Neural cell (in vitro differentiated cells): ENCODE results near the gene CCDC88C. TPM values are rescaled to one million over a fixed set of nuclear protein-coding genes. Genes with fewer than 3 reads are reported as not detected.

Source experiments
- H2AFZ ChIP-seq: fragments of 200-600, 300-800 bp; sonication (generic), shearing (Covaris generic); 2 replicates; pipeline ENCODE4 v1.6.0; 2014; ENCODE audit warnings: low read depth, mild to moderate bottlenecking, antibody characterized with exemption, low read length, moderate library complexity
- H3F3A ChIP-seq: fragments of 200-600 bp; shearing (Covaris generic); 2 replicates; pipeline ENCODE4 v1.6.1; 2016; ENCODE audit warnings: mild to moderate bottlenecking, moderate library complexity, mixed read lengths, antibody characterized with exemption, low read length; ENCODE audit not compliant: insufficient read depth, poor library complexity, severe bottlenecking
- H3K27ac ChIP-seq: fragments of 200-600, 300-800 bp; sonication (generic), shearing (Covaris generic); 2 replicates; pipeline ENCODE4 v1.5.1; 2014; ENCODE audit warnings: mild to moderate bottlenecking, low read length, moderate library complexity
- H3K27me3 ChIP-seq: fragments of 300-800, 200-600 bp; sonication (generic), shearing (Covaris generic); 2 replicates; pipeline ENCODE4 v1.6.0; 2014; ENCODE audit warnings: mild to moderate bottlenecking, low read depth, low read length, moderate library complexity; ENCODE audit not compliant: insufficient read depth
- H3K36me3 ChIP-seq: fragments of 300-800, 200-600 bp; sonication (generic), shearing (Covaris generic); 2 replicates; pipeline ENCODE4 v1.5.1; 2014; ENCODE audit warnings: mild to moderate bottlenecking, antibody characterized with exemption, low read length, moderate library complexity; ENCODE audit not compliant: insufficient read depth
- H3K4me2 ChIP-seq: fragments of 300-800, 200-600 bp; sonication (generic), shearing (Covaris generic); 2 replicates; pipeline ENCODE4 v1.6.0; 2014; ENCODE audit warnings: mild to moderate bottlenecking, low read length
- H3K4me3 ChIP-seq: fragments of 300-800, 200-600 bp; sonication (generic), shearing (Covaris generic); 2 replicates; pipeline ENCODE4 v1.5.1; 2014; ENCODE audit warnings: mild to moderate bottlenecking, low read length, moderate library complexity
- H3K79me2 ChIP-seq: fragments of 200-600 bp; shearing (Covaris generic); replicated peaks from 2 replicates; pipeline ENCODE4 v1.6.0; 2014; ENCODE audit warnings: mild to moderate bottlenecking, low read length, moderate library complexity; ENCODE audit not compliant: insufficient read depth
- H3K9ac ChIP-seq: fragments of 300-800, 200-600 bp; sonication (generic), shearing (Covaris generic); 2 replicates; pipeline ENCODE4 v1.6.1; 2016; ENCODE audit warnings: mild to moderate bottlenecking, low read length, mixed read lengths
- H3K9me2 ChIP-seq: fragments of 200-600 bp; shearing (Covaris generic); 2 replicates; pipeline ENCODE4 v1.6.1; 2016; ENCODE audit warnings: mild to moderate bottlenecking, low read length, mixed read lengths; ENCODE audit not compliant: insufficient read depth
- H3K9me3 ChIP-seq: fragments of 200-600, 300-800 bp; sonication (generic), shearing (Covaris generic); 2 replicates; pipeline ENCODE4 v1.6.1; 2016; ENCODE audit warnings: mild to moderate bottlenecking, mixed run types, low read length, moderate library complexity, mixed read lengths
- H4K20me1 ChIP-seq: fragments of 200-600 bp; shearing (Covaris generic); 2 replicates; pipeline ENCODE4 v1.6.1; 2016; ENCODE audit warnings: mild to moderate bottlenecking, mixed run types; ENCODE audit not compliant: insufficient read depth
- CTCF ChIP-seq: fragments of 450-650 bp; IDR thresholded peaks from 2 replicates; pipeline ENCODE4 v1.5.1; 2014; ENCODE audit warnings: antibody characterized with exemption, mild to moderate bottlenecking, moderate library complexity; ENCODE audit not compliant: poor library complexity, severe bottlenecking
- EP300 ChIP-seq: fragments of 450-650 bp; conservative IDR thresholded peaks from 2 replicates; pipeline ENCODE4 v1.6.1; 2014; ENCODE audit warnings: antibody characterized with exemption, mild to moderate bottlenecking, moderate library complexity; ENCODE audit not compliant: poor library complexity, severe bottlenecking
- EZH2 ChIP-seq: fragments of 200-600, 300-800 bp; shearing (Covaris generic), sonication (generic); IDR thresholded peaks from 2 replicates; pipeline ENCODE4 v1.6.1; 2014; ENCODE audit warnings: antibody characterized with exemption, low read length, borderline replicate concordance, mild to moderate bottlenecking; ENCODE audit not compliant: insufficient read depth, poor library complexity, severe bottlenecking
- MXI1 ChIP-seq: fragments of 450-650 bp; conservative IDR thresholded peaks from 2 replicates; pipeline ENCODE4 v1.6.1; 2014; ENCODE audit warnings: antibody characterized with exemption, mild to moderate bottlenecking; ENCODE audit not compliant: poor library complexity, severe bottlenecking
- POLR2AphosphoS5 ChIP-seq: IDR thresholded peaks from 2 replicates; pipeline ENCODE4 v1.6.1; 2012
- RAD21 ChIP-seq: fragments of 450-650 bp; conservative IDR thresholded peaks from 2 replicates; pipeline ENCODE4 v1.6.1; 2014; ENCODE audit warnings: antibody characterized with exemption, mild to moderate bottlenecking, moderate library complexity
- REST ChIP-seq: IDR thresholded peaks from 2 replicates; pipeline ENCODE4 v1.6.1; 2012; ENCODE audit warnings: borderline replicate concordance
- SMC3 ChIP-seq: fragments of 450-650 bp; conservative IDR thresholded peaks from 2 replicates; pipeline ENCODE4 v1.6.1; 2014; ENCODE audit warnings: antibody characterized with exemption, mild to moderate bottlenecking, moderate library complexity; ENCODE audit not compliant: poor library complexity
- TAF1 ChIP-seq: IDR thresholded peaks from 2 replicates; pipeline ENCODE4 v1.6.1; 2012; ENCODE audit warnings: low read depth
- polyA plus RNA-seq: library from polyadenylated mRNA; depleted of rRNA; stranded (reverse); fragments of >200 nt; gene quantifications from 2 replicates; pipeline ENCODE4 v1.2.3, GENCODE V29; 2014

CCDC88C gene
- polyA plus RNA-seq, 1 donor from 2014 or later: 20.1 TPM

- Histone ChIP-seq H3K9me3 (no peaks in the 10 kb centered on the region), H3K9ac (no peak overlapping the region), H3K4me3 (no peak overlapping the region), H2AFZ (no peak overlapping the region), H3K4me2 (no peak overlapping the region), H3K27ac (no peak overlapping the region), H3K27me3 (peaks cover 20% of the 10 kb centered on the region), H3F3A (no peaks in the 10 kb centered on the region), H4K20me1 (no peaks in the 10 kb centered on the region), H3K9me2 (no peaks in the 10 kb centered on the region), H3K36me3 (no peaks in the 10 kb centered on the region), H3K79me2 (no peaks in the 10 kb centered on the region)
- TF ChIP-seq EZH2 (no peak), EP300 (no peak), SMC3 (no peak), CTCF (no peak), MXI1 (no peak), TAF1 (no peak), RAD21 (no peak)
Observed at GRCh38 chr14:91261986-91262549, 155.6 kb downstream of the CCDC88C start.

- TF ChIP-seq POLR2AphosphoS5 (no peak), EP300 (no peak)
- H3K4me2 ChIP-seq: no peak overlapping the region
- H4K20me1 ChIP-seq: no peaks in the 10 kb centered on the region
- no peaks in the 10 kb centered on the region for H3K9me3 ChIP-seq
- H3K27me3 ChIP-seq: peaks cover 20% of the 10 kb centered on the region
- no peak overlapping the region for H3K9ac ChIP-seq
- H3K79me2 ChIP-seq: no peaks in the 10 kb centered on the region
- H3K36me3 ChIP-seq: no peaks in the 10 kb centered on the region
- H3K4me3 ChIP-seq: no peak overlapping the region
- no peak overlapping the region for H2AFZ ChIP-seq
- H3K9me2 ChIP-seq: no peaks in the 10 kb centered on the region
- H3K27ac ChIP-seq: no peak overlapping the region
- H3F3A ChIP-seq: no peaks in the 10 kb centered on the region
Observed at GRCh38 chr14:91261115-91261514, 156.5 kb downstream of the CCDC88C start.

GRCh38 chr14:91258876-91259275, 158.7 kb downstream of the CCDC88C start:
- H2AFZ ChIP-seq: no peak overlapping the region
- H3K79me2 ChIP-seq: no peaks in the 10 kb centered on the region
- TF ChIP-seq EP300: no peak
- no peak for TF ChIP-seq TAF1
- TF ChIP-seq SMC3: no peak
- no peak for TF ChIP-seq MXI1
- TF ChIP-seq POLR2AphosphoS5: no peak
- no peak for TF ChIP-seq EZH2
- TF ChIP-seq RAD21: no peak
- no peak for TF ChIP-seq REST
- no peak for TF ChIP-seq CTCF
- no peaks in the 10 kb centered on the region for H4K20me1 ChIP-seq
- H3F3A ChIP-seq: no peaks in the 10 kb centered on the region
- no peak overlapping the region for H3K4me2 ChIP-seq
- H3K27ac ChIP-seq: no peak overlapping the region
- peaks cover 8% of the 10 kb centered on the region for H3K27me3 ChIP-seq
- H3K36me3 ChIP-seq: no peaks in the 10 kb centered on the region
- no peaks in the 10 kb centered on the region for H3K9me2 ChIP-seq
- H3K4me3 ChIP-seq: no peak overlapping the region
- no peaks in the 10 kb centered on the region for H3K9me3 ChIP-seq
- no peak overlapping the region for H3K9ac ChIP-seq
